CD4-positive, alpha-beta T cell (primary cell): ENCODE data around the gene ATP13A5. TPM values are rescaled to one million over a fixed set of nuclear protein-coding genes. Genes with fewer than 3 reads are reported as not detected.

ENCODE experiments used
- ATAC-seq: fragments of 200-7000 bp; cut with Tn5 transposase; one replicate; pipeline ENCODE4 v1.10.0; 2022; ENCODE audit warnings: mild to moderate bottlenecking; ENCODE audit not compliant: poor library complexity
- CTCF ChIA-PET: fragments of 350-600 bp; sonication (Branson Sonifier 250); formaldehyde crosslinking; loops from one replicate; lab custom pipeline; 2021; ENCODE audit warnings: antibody characterized with exemption, inconsistent platforms; lab: Charles Lee
- POLR2A ChIA-PET: fragments of 350-600 bp; sonication (Branson Sonifier 250); formaldehyde crosslinking; loops from one replicate; lab custom pipeline; 2021; ENCODE audit warnings: antibody characterized with exemption, inconsistent platforms; lab: Charles Lee
- DNase-seq, 14 experiments: peaks; one replicate each; pipeline ENCODE4 v3.0.0-alpha.2; 2013 to 2020; ENCODE audit warnings: mixed read lengths in 2 of 14
- H3K27ac ChIP-seq, 2 donors: one replicate each; pipeline versions ENCODE4 v1.5.1 to v1.7.0; 2013; ENCODE audit warnings: low read length in 2 of 2, low read depth in 1 of 2, mild to moderate bottlenecking in 1 of 2
- H3K27me3 ChIP-seq, 2 experiments: 1 replicate in 1 of 2; 2 replicates in 1 of 2; pipeline versions ENCODE4 v1.6.1 to v1.7.0; 2013; ENCODE audit warnings: low read length in 2 of 2, control low read depth in 1 of 2, mild to moderate bottlenecking in 1 of 2, moderate library complexity in 1 of 2; ENCODE audit not compliant: insufficient read depth in 2 of 2, control insufficient read depth in 1 of 2
- H3K36me3 ChIP-seq: one replicate; pipeline ENCODE4 v1.6.1; 2013; ENCODE audit warnings: low read length, control low read depth; ENCODE audit not compliant: insufficient read depth
- H3K4me1 ChIP-seq: one replicate; pipeline ENCODE4 v1.6.1; 2013; ENCODE audit warnings: low read length, control low read depth; ENCODE audit not compliant: insufficient read depth
- H3K4me3 ChIP-seq: one replicate; pipeline ENCODE4 v1.5.1; 2013; ENCODE audit warnings: mild to moderate bottlenecking, low read length, moderate library complexity
- H3K9me3 ChIP-seq, 2 experiments: 1 replicate in 1 of 2; 2 replicates in 1 of 2; pipeline versions ENCODE4 v1.6.1 to v1.7.0; 2013; ENCODE audit warnings: low read length in 2 of 2, mild to moderate bottlenecking in 2 of 2, control low read depth in 1 of 2, moderate library complexity in 1 of 2; ENCODE audit not compliant: control insufficient read depth in 1 of 2, insufficient read depth in 1 of 2
- H3K27ac Mint-ChIP-seq: one replicate; pipeline ENCODE4 v1.8.0; 2020; ENCODE audit warnings: mixed read lengths
- H3K27me3 Mint-ChIP-seq: one replicate; pipeline ENCODE4 v1.8.0; 2021; ENCODE audit warnings: mixed read lengths
- H3K36me3 Mint-ChIP-seq: one replicate; pipeline ENCODE4 v1.8.0; 2021; ENCODE audit warnings: low read depth, mixed read lengths
- H3K4me1 Mint-ChIP-seq: one replicate; pipeline ENCODE4 v1.8.0; 2021; ENCODE audit warnings: low read depth, mixed read lengths
- H3K4me3 Mint-ChIP-seq: one replicate; pipeline ENCODE4 v1.8.0; 2020; ENCODE audit warnings: mild to moderate bottlenecking, mixed read lengths
- H3K9me3 Mint-ChIP-seq: one replicate; pipeline ENCODE4 v1.8.0; 2020; ENCODE audit warnings: mixed read lengths
- CTCF ChIP-seq: fragments of 200-600 bp; IDR thresholded peaks from one replicate; pipeline ENCODE4 v1.8.0; 2022; ENCODE audit warnings: antibody characterized with exemption, mild to moderate bottlenecking
- intact Hi-C, 2 experiments: fragments of 100-400 bp; cut with DNase I in 1 of 2; cut with micrococcal nuclease in 1 of 2; formaldehyde crosslinking; loops; one replicate each; pipeline versions ENCODE4 v1.15.1 to v1.9.0; 2023 to 2025; cut with DNase I, micrococcal nuclease
- total RNA-seq, 174 experiments: library from RNA in 2 of 174; stranded (reverse) in 2 of 174; gene quantifications; one replicate each; pipeline ENCODE4 v1.2.3 and lab custom pipeline; 2021 to 2026

Gene ATP13A5
- total RNA-seq, 2 experiments from 2014 or later: not detected

GRCh38 chr3:193346259-193346658, 32.3 kb downstream of the ATP13A5 start:
- POLR2A ChIA-PET: no interaction called here
- Histone ChIP-seq H3K36me3 (no peaks in the 10 kb centered on the region), H3K4me3 (no peak overlapping the region), H3K27me3 (peaks cover 0 to 2% of the 10 kb centered on the region in 2 experiments), H3K27ac (no peak overlapping the region), H3K9me3 (no peaks in the 10 kb centered on the region), H3K4me1 (no peaks in the 10 kb centered on the region)
- peaks cover 15% of the 10 kb centered on the region for H3K27me3 Mint-ChIP-seq
- no peaks in the 10 kb centered on the region for H3K36me3 Mint-ChIP-seq
- ATAC-seq (no peak), DNase-seq (no peak)
- H3K4me1 Mint-ChIP-seq: no peaks in the 10 kb centered on the region
- no peak for TF ChIP-seq CTCF
- H3K4me3 Mint-ChIP-seq: no peak overlapping the region
- no peak overlapping the region for H3K27ac Mint-ChIP-seq
- intact Hi-C loops: no loop called here
- CTCF ChIA-PET: no interaction called here
- H3K9me3 Mint-ChIP-seq: no peaks in the 10 kb centered on the region

GRCh38 chr3:193345431-193345830, 33.1 kb downstream of the ATP13A5 start:
- Mint-ChIP-seq H3K27ac (no peak overlapping the region), H3K4me1 (no peaks in the 10 kb centered on the region), H3K27me3 (peaks cover 16% of the 10 kb centered on the region), H3K9me3 (no peaks in the 10 kb centered on the region), H3K4me3 (no peak overlapping the region), H3K36me3 (no peaks in the 10 kb centered on the region)
- Histone ChIP-seq H3K36me3 (no peaks in the 10 kb centered on the region), H3K27ac (no peak overlapping the region), H3K4me1 (no peaks in the 10 kb centered on the region), H3K27me3 (peaks cover 0 to 2% of the 10 kb centered on the region in 2 experiments), H3K9me3 (no peaks in the 10 kb centered on the region), H3K4me3 (no peak overlapping the region)
- intact Hi-C loops: no loop called here
- no peak for TF ChIP-seq CTCF
- no peak for DNase-seq
- POLR2A ChIA-PET: no interaction called here
- CTCF ChIA-PET: no interaction called here
- ATAC-seq: no peak

DNA sequence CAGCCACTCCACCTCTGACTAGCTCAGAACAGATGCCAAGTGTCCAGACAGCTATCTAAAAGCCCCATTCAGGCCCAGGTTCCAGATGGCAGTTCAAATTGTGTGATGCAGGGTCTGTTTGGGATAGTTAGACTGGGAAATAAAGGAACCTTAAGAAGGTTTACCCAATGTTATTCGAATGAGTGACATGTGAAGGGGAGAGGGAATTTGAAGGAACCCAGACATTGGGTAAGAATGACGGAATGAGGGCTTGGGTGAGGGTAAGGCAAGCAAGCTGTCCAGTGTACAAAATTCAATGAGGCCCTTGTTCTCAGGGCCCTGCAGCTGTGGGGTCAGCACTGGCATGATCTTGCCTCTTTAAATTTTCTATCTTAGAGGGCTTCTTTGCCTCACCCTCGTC, 34.1 kb downstream of the ATP13A5 start:
- Histone ChIP-seq H3K4me3 (no peak overlapping the region), H3K4me1 (no peaks in the 10 kb centered on the region), H3K27me3 (peaks cover 0 to 2% of the 10 kb centered on the region in 2 experiments), H3K27ac (no peak overlapping the region), H3K9me3 (no peaks in the 10 kb centered on the region), H3K36me3 (no peaks in the 10 kb centered on the region)
- intact Hi-C loops: no loop called here
- H3K4me1 Mint-ChIP-seq: no peaks in the 10 kb centered on the region
- CTCF ChIA-PET: no interaction called here
- no peak overlapping the region for H3K4me3 Mint-ChIP-seq
- TF ChIP-seq CTCF: no peak
- ATAC-seq: no peak
- H3K27me3 Mint-ChIP-seq: peaks cover 16% of the 10 kb centered on the region
- H3K27ac Mint-ChIP-seq: no peak overlapping the region
- H3K9me3 Mint-ChIP-seq: no peaks in the 10 kb centered on the region
- H3K36me3 Mint-ChIP-seq: no peaks in the 10 kb centered on the region
- no peak for DNase-seq
- POLR2A ChIA-PET: interaction anchor here (0.6 kb wide), 1 partner anchor 116 kb away, joined by 3 read pairs; no protein-coding TSS in a partner anchor
